GM18867 (cell line): ENCODE measurements around the gene PKMYT1.
A peak's percentile ranks its signal among the peaks of the same experiment; 100 is the strongest.

Experiments
- ATAC-seq: cut with Tn5 transposase; IDR thresholded peaks from one replicate; pipeline ENCODE4 v1.9.1; 2021; ENCODE audit warnings: mild to moderate bottlenecking, moderate library complexity; ENCODE audit not compliant: unreplicated experiment

Gene PKMYT1

GRCh38 chr16:2980227-2981176 lies at the start of gene PKMYT1:
Gene PKMYT1, minus strand, starts transcription at chr16:2980446. Its CDS starts 789 bp downstream, at chr16:2979657.
- ATAC-seq = peak; percentile 78

GRCh38 chr16:3029491-3030221 lies 49.4 kb upstream of the PKMYT1 start:
- no peak for ATAC-seq

DNA sequence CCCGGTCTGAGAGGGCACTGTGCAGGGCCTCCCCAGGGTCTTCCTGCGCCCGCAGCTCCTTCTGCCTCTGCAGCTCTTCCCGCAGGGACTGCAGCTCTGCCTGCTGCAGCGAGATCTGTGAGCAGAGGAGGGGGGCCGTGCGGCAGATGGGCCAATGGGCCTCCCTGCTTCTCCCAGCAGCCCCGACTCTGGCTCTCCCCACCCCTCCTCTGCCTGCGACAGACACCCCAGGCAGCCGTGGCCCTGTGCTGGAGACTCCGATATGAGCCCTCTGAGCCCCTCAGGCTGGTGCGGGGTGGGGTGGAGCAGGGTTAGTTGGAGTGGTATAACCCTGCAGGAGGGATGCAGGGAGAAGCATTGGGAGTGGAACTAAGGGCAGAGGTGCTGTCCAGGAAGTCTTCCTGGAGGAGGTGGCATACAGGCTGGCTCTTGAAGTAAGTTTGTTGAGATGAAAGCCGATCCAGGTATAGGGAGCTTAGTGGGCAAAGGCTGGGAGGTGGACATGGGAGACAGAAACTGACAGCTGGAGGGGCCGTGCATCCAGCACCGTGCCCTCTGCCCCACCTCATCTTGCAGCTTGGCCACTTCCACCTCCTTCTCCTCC lies 48.6 kb upstream of the PKMYT1 start:
- no peak for ATAC-seq

GRCh38 chr16:3027983-3028715 lies 47.9 kb upstream of the PKMYT1 start:
- no peak for ATAC-seq

GRCh38 chr16:3027489-3027795 lies 47.2 kb upstream of the PKMYT1 start:
- ATAC-seq = no peak

DNA sequence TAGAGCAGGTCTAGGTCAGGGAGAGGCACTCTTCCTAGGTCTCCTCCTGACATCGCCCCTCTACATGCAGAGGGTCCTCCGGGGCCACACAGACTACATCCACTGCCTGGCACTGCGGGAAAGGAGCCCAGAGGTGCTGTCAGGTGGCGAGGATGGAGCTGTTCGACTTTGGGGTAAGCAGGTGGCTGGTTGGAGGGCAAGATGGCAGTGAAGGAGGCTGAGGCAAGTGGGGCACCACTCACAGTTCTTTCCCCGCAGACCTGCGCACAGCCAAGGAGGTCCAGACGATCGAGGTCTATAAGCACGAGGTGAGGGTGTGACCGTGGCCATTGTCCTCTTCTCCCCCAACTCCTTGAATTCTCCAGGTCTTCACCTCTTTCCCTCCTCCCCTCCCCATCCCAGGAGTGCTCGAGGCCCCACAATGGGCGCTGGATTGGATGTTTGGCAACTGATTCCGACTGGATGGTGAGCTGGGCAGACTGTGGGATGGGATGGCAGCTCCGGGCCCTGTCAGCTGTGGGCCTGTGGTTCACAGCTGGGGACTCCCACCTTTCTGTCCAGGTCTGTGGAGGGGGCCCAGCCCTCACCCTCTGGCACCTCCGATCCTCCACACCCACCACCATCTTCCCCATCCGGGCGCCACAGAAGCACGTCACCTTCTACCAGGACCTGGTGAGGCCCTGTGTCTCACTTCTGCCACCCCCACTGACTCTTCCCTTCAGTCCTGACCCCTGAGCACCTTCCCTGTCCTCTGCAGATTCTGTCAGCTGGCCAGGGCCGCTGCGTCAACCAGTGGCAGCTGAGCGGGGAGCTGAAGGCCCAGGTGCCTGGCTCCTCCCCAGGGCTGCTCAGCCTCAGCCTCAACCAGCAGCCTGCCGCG lies 46.6 kb upstream of the PKMYT1 start:
- no peak for ATAC-seq

DNA sequence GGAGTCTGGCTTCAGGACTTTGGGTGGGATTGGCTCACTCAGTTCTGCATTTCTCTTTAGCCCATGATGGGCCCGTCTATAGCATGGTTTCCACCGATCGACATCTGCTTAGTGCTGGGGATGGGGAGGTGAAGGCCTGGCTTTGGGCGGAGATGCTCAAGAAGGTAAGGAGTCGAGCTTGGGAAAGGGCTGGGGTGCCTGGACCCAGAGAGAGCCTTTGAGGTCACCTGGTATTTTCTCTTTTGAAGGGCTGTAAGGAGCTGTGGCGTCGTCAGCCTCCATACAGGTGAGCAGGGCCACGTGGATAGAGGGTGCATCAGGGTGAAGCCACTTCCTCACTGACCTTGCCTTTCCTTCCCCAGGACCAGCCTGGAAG lies 45.7 kb upstream of the PKMYT1 start:
- ATAC-seq = no peak

DNA sequence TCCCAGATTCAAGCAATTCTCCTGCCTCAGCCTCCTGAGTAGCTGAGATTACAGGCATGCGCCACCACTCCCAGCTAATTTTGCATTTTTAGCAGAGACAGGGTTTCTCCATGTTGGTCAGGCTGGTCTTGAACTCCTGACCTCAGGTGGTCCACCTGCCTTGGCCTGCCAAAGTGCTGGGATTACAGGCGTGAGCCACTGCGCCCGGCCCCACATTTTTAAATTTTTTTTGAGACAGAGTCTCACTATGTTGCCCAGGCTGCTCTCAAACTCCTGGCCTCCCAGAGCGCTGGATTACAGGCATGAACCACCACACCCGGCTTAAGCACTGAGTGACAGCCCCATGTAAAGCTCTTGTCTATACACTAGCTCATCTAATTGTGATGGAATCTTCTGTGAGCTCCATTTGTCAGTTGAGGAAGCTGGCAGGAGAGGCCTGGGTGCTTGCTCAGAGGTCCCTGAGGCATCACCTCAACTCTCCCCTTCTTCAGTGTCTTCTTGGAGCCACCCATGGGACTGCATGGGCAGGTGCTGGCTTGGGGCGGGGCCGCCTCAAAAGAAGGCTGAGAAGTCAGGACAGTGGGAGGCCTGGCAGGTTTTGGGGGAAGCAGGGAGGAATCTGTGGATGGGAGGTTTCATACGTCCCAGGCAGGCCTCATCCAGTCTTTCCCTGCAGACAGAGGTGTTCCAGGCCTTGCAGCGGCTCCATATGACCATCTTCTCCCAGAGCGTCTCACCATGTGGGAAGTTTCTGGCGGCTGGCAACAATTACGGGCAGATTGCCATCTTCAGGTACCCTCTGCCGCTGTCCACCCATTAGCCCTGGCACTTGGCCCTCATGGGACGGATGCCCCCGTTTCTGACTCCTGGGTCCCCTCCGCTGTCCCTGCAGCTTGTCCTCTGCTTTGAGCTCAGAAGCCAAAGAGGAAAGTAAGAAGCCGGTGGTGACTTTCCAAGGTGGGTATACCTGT lies 45.1 kb upstream of the PKMYT1 start:
- no peak for ATAC-seq

DNA sequence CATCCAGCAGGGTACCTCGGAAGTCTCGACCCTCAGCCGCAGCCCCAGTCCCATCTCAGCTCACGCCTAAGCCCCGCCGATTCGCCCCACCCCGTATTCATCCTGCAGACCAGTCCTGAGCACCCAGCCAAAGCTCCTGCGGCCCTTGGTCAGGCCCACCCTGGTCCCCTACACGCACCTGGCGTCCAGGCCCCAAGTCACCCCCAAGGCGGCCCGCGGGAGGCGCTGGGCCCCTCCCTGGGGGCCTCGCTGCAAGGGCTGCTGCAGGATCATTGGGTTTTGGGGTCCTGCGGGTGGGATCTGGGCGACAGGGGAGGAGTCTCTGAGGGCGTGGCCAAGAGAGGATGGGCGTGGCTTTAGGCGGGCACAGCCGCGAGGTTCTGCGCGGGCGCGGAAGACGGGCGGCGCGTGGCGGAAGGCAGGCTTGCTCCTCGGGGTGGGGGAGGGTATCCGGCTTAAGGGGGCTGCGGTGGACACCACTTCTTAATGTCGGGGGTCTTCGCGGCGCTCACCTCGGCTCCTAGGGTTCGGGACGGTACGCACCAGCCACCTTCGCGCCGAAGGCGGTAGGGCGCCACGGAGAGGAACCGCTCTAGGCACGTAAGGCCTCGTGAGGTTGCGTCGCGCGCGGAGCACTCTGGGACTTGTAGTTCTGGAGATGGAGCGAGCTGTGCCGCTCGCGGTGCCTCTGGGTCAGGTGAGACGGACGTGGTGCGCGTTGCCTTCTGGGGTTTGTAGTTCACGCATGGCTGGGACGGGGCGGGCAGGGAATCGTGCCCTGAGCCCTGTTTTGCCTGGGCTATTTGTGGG lies 43.6 kb upstream of the PKMYT1 start, which contains the start of the genes HCFC1R1 and THOC6:
HCFC1R1 (minus strand) TSS at position 274 of the 810 bp plus-strand sequence; CDS start at position 273, 1 bp downstream.
THOC6 (plus strand) TSS at position 367 of the 810 bp plus-strand sequence; CDS start at position 659, 292 bp downstream.
- ATAC-seq = peak; percentile 77

DNA sequence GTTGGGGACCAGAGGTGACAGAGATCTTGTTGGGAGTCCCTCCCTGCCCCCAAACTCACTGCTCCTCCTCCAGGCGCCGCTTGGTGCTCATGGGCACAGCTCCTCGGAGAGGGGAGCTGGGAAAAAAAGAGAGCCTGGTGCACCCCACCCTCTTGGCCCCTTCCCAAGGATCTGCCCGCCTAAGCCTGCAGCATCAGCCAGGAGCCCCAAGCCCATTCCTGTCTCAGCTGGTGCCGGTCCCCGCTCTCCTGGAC lies 43.1 kb upstream of the PKMYT1 start:
- ATAC-seq = no peak

DNA sequence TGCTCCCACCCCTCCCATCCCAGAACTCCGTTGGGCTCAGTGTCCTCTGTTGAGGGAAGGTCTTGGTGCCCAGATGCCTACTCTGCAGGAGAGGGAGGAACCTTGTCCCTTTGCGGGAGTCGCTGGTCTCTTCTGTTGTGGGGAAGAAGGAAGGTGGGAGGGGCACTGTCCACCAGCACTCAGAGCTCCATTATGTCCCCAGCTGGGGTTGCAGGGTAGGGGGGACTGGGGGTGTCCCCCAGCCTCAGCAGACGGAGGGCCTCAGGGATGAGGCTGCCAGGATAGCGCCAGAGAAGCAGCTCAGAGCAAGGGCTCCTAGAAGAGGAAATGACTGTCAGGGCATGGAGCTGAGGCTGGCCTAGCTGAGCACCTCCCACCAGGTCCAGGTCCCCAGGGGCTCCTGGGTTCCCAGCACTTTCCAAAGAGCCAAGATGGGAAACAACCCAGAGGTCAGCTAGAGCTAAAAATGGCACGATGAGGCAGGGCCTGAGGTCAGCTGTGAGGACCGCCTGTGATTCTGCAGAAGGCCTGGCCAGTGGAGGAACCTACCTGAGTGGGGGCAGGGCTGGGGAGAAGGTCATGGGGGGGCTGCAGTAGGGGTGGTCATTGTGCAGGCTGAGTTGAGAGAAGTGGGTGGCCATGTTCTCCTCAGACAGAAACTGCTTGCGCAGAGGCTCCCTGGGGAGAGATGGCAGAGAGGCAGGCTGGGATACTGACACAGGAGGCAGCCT lies 42.6 kb upstream of the PKMYT1 start:
- no peak for ATAC-seq

DNA sequence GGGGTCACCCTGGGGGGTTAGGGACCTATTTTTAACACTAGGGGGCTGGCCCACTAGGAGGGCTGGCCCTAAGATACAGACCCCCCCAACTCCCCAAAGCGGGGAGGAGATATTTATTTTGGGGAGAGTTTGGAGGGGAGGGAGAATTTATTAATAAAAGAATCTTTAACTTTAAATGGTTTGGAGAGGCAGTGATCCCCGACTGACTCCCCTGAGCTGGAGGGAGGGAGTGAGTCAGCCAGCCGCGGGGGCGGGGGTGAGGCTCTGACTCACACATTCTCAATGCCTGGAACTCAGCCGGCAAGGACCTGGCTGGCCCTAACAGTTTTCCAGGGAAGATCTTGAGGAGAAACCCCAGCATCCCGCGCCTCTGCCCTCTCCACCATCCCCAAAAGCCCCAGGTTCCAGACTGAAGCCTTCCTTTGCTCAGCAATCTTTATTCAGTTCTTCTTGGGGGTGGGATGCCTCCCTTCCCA lies 42.0 kb upstream of the PKMYT1 start:
- no peak for ATAC-seq

GRCh38 chr16:3021449-3022207 lies 41.4 kb upstream of the PKMYT1 start:
- ATAC-seq = no peak

DNA sequence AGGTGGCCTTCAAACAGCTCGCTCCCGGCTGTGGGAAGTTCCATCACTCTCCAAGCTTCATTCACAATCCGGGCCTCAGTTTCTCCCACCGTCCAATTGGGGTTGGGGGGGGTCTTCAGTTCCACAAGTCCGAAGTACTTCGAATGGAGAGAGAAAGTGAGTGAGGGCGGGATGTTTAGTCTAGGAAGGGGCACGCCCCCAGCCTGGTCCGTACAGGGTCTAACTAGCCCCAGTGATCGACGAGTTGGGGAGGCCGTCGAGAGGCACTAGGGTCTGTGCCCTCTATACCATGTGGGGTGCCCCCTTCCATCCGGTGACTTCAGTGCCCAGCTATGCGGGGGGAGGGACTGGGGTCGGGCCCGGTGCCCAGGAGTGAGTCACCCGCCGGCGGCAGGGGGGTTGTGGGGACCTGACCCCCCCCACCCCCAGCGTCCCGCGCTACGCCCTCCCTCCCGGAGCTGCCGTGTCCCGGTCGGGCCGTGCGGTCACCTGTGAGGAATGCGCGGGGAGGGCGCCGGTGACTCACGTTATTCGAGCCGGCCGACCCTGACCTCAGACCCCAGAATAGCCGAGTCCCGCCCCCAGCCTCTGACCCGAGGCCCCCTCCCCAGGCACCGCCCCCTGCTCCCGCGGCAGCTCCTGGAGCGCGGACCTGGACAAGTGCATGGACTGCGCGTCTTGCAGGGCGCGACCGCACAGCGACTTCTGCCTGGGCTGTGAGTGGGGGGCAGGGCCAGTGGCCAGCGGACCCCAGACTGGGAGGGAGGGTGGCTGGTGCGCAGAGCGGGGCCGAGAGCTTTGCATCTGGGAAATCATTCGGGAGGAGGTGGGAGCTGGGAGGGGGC lies 40.6 kb upstream of the PKMYT1 start:
- ATAC-seq = no peak

DNA sequence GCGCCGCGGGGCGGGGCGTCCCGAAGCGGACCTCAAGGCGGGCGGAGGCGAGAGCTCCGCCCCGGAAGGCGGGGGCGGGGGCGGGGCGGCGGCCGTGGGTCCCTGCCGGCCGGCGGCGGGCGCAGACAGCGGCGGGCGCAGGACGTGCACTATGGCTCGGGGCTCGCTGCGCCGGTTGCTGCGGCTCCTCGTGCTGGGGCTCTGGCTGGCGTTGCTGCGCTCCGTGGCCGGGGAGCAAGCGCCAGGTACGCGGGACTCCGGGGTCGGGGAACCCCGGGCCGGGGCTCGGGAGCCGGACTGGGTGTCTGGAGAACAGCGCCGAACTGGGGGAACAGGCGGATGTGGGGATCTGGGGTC lies 40.0 kb upstream of the PKMYT1 start, which contains the start of gene TNFRSF12A:
TNFRSF12A (plus strand) TSS at position 122 of the 357 bp plus-strand sequence; CDS start at position 152, 30 bp downstream.
- ATAC-seq = no peak
